Neural progenitor cell (in vitro differentiated cells): Measurements from ENCODE around the gene PIGL.

Experiments used
- EZH2 ChIP-seq: fragments of 200-600 bp; sonication (generic); IDR thresholded peaks from 2 replicates; pipeline ENCODE4 v1.6.1; 2017; ENCODE audit warnings: antibody characterized with exemption, mild to moderate bottlenecking, moderate library complexity
- TF ChIP-seq, protein P1 (sequence below): fragments of 200-600 bp; sonication (generic); IDR thresholded peaks from 2 replicates; pipeline ENCODE4 v1.5.1; 2017; ENCODE audit warnings: antibody characterized with exemption, mild to moderate bottlenecking

GRCh38 chr17:16181581-16181980 lies 35.4 kb upstream of the PIGL start:
- TF ChIP-seq, protein P1, sequence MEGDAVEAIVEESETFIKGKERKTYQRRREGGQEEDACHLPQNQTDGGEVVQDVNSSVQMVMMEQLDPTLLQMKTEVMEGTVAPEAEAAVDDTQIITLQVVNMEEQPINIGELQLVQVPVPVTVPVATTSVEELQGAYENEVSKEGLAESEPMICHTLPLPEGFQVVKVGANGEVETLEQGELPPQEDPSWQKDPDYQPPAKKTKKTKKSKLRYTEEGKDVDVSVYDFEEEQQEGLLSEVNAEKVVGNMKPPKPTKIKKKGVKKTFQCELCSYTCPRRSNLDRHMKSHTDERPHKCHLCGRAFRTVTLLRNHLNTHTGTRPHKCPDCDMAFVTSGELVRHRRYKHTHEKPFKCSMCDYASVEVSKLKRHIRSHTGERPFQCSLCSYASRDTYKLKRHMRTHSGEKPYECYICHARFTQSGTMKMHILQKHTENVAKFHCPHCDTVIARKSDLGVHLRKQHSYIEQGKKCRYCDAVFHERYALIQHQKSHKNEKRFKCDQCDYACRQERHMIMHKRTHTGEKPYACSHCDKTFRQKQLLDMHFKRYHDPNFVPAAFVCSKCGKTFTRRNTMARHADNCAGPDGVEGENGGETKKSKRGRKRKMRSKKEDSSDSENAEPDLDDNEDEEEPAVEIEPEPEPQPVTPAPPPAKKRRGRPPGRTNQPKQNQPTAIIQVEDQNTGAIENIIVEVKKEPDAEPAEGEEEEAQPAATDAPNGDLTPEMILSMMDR = no peak
- no peak for TF ChIP-seq EZH2
